ENCODE data around the gene MRPS7.

The MRPS7 gene

GRCh38 chr17:75308732-75309629, 47.3 kb downstream of the MRPS7 start:
- no peak for DNase-seq (ENCODE audit: low read depth)

- no peak for DNase-seq (ENCODE audit: low read depth)
These were observed 52.4 kb downstream of the MRPS7 start for GRCh38 chr17:75313941-75314551.

DNA sequence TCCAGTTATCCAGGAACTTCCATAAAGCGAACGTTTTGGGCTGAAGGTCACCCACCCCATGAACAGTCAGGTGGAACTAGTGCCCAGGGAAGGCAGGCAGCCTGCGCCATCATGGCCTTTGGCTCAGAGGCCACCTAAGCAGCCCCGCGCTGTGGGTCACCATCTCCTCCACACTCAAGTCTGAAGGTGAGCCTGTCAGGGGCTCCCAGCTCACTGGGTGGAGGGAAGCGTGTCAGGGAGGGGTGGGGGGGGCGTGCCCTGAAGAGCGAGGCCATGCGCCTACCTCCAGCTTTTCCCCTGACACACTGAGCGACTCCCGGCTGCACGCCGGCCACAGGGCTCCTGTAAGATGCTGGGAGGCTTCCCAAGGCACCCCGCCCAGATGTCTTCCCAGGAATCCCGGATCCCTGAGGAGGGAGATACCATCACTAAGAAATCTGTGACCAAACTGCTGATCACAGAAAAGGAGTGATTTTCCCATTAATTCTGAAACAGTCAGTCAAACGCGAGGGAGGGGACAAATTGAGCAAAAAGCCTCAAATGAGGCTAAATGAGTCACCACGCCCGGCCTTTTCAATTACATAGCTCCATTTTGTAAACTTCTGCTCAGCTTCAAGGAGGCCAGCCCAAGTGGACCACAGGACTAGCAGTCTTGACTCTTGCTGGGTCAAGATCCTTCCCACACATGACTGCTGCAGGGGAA, 54.0 kb downstream of the MRPS7 start:
- DNase-seq (ENCODE audit: low read depth), result no peak

All from HS-27A (cell line).